Neural progenitor cell (in vitro differentiated cells): ENCODE data around the gene PHACTR2.

ENCODE experiments used
- EZH2phosphoT487 ChIP-seq: fragments of 200-600 bp; sonication (generic); IDR thresholded peaks from 2 replicates; pipeline ENCODE4 v1.6.1; 2017; ENCODE audit warnings: antibody characterized with exemption
- TF ChIP-seq, protein P1 (sequence below): fragments of 200-600 bp; sonication (generic); IDR thresholded peaks from 2 replicates; pipeline ENCODE4 v1.5.1; 2017; ENCODE audit warnings: antibody characterized with exemption, mild to moderate bottlenecking

DNA sequence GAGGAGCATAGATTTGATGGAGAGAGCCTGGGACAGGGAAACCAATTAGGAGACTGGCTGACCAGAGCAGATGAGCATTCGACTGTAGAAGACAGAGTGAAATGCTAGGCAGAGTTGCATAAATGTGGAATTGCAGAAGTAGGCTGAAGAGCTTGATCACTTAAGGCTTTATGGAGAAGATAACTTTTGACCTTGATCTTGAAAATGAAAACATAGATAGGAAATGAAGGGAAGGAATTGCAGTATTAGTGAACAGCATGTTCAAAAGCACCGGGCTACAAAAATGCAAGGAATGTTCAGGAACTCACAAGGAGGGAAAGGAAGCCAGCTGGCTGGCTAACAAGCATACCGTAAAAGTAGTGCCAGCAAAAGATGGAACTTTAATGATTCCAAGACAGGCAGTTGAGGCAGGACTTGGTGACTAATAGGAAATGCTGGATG is 144.8 kb downstream of the PHACTR2 start:
- TF ChIP-seq, protein P1, sequence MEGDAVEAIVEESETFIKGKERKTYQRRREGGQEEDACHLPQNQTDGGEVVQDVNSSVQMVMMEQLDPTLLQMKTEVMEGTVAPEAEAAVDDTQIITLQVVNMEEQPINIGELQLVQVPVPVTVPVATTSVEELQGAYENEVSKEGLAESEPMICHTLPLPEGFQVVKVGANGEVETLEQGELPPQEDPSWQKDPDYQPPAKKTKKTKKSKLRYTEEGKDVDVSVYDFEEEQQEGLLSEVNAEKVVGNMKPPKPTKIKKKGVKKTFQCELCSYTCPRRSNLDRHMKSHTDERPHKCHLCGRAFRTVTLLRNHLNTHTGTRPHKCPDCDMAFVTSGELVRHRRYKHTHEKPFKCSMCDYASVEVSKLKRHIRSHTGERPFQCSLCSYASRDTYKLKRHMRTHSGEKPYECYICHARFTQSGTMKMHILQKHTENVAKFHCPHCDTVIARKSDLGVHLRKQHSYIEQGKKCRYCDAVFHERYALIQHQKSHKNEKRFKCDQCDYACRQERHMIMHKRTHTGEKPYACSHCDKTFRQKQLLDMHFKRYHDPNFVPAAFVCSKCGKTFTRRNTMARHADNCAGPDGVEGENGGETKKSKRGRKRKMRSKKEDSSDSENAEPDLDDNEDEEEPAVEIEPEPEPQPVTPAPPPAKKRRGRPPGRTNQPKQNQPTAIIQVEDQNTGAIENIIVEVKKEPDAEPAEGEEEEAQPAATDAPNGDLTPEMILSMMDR, result no peak
- no peak for TF ChIP-seq EZH2phosphoT487
